ENCODE data around the gene TMEM120B.
A peak's percentile ranks its signal among the peaks of the same experiment; 100 is the strongest.
"Not testable (repeated sequence)": the region's sequence is repeated elsewhere in the genome, so short reads cannot be mapped to it uniquely, and the experiment has no call there.

TMEM120B gene

DNA sequence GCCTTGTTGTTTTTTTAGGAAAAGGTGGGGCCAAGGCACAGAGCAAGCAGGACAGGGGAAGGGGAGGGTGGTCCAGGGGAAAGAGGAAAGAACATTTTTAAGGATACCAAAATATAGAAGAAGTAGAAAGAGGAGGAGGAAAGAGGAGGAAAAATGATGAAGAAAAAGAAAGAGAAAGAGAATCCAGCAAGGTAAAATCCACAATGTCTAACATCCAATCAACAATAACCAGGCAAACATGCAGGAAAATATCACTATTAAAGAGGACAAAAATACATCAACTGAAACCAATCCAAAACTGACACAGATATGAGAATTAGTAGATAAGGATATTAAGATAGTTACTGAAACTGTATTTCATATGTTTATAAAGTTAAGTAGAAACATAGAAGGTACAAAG lies 7.0 kb upstream of the TMEM120B start:
- no peak for TF ChIP-seq EZH2phosphoT487 (IDR thresholded peaks at IDR 0.05; ENCODE audit: borderline replicate concordance, low read length)
- TF ChIP-seq, protein P1, sequence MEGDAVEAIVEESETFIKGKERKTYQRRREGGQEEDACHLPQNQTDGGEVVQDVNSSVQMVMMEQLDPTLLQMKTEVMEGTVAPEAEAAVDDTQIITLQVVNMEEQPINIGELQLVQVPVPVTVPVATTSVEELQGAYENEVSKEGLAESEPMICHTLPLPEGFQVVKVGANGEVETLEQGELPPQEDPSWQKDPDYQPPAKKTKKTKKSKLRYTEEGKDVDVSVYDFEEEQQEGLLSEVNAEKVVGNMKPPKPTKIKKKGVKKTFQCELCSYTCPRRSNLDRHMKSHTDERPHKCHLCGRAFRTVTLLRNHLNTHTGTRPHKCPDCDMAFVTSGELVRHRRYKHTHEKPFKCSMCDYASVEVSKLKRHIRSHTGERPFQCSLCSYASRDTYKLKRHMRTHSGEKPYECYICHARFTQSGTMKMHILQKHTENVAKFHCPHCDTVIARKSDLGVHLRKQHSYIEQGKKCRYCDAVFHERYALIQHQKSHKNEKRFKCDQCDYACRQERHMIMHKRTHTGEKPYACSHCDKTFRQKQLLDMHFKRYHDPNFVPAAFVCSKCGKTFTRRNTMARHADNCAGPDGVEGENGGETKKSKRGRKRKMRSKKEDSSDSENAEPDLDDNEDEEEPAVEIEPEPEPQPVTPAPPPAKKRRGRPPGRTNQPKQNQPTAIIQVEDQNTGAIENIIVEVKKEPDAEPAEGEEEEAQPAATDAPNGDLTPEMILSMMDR (IDR thresholded peaks at IDR 0.05; ENCODE audit: low read depth, low read length, poor library complexity, severe bottlenecking): no peak
- Histone ChIP-seq H3K36me3 (ENCODE audit: control insufficient read depth, low read length) (no peaks in the 10 kb centered on the region), H3K4me1 (ENCODE audit: control insufficient read depth, low read length) (peaks cover 17% of the 10 kb centered on the region), H3F3A (ENCODE audit: control insufficient read depth, insufficient read depth) (peaks cover 4% of the 10 kb centered on the region; the same call in 1 of the 2 replicates), H3K4me3 (ENCODE audit: low read length) (no peak overlapping the region), H3K27me3 (ENCODE audit: control insufficient read depth, low read length) (peaks cover 7% of the 10 kb centered on the region; the same call in 1 of the 2 replicates), H3K79me2 (ENCODE audit: control insufficient read depth, low read length) (no peaks in the 10 kb centered on the region), H3K9me2 (replicated peaks; ENCODE audit: control insufficient read depth, low read length) (no peaks in the 10 kb centered on the region), H3K27ac (ENCODE audit: low read depth, low read length) (no peak overlapping the region), H4K20me1 (ENCODE audit: control insufficient read depth, insufficient read depth, low read depth, low read length) (no peaks in the 10 kb centered on the region), H3K9me3 (ENCODE audit: control insufficient read depth, insufficient read depth, low read length) (no peaks in the 10 kb centered on the region), H3K4me2 (ENCODE audit: low read length) (no peak overlapping the region)

DNA sequence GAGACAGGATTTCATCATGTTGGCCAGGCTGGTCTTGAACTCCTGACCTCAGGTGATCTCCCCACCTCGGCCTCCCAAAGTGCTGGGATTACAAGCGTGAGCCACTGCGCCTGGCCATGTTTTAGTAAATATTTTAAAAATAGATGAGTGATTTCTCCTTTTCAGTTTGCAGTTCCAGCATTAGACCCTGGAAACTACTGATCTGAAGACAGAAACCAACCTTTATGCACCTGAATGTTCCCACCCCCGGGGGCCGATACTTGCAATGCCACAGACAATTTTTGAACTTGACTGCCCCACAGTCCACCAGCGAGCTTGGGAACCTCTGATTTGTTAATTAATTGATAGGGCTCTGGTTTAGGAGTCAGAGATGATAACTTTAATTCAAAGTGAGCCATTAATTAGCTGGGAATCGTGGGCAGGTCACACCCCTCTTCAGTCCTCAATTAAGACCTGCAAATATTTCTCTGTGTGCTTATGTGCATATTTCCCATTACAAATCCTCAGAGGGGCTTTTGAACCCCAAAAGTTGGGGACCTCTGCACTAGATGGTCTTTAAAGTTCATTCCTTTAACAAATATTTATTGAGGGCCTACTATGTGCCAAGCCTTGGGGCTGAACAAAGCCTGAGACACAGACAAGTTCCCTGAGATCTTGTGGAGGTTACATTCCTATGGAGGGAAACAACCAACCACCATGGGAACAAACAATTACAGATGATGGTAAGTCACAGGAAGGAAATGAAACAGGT lies 4.1 kb upstream of the TMEM120B start:
- peaks cover 12% of the 10 kb centered on the region for H3K79me2 ChIP-seq (ENCODE audit: control insufficient read depth, low read length)
- H3K4me3 ChIP-seq (ENCODE audit: low read length): 0 out of 2 replicates have a peak overlapping the region, but pooled peaks have one; percentile 3
- H3K36me3 ChIP-seq (ENCODE audit: control insufficient read depth, low read length): no peaks in the 10 kb centered on the region
- peaks cover 28% of the 10 kb centered on the region for H3K4me1 ChIP-seq (ENCODE audit: control insufficient read depth, low read length)
- H4K20me1 ChIP-seq (ENCODE audit: control insufficient read depth, insufficient read depth, low read depth, low read length): no peaks in the 10 kb centered on the region
- no peak for TF ChIP-seq EZH2phosphoT487 (IDR thresholded peaks at IDR 0.05; ENCODE audit: borderline replicate concordance, low read length)
- TF ChIP-seq, protein P1 (IDR thresholded peaks at IDR 0.05; ENCODE audit: low read depth, low read length, poor library complexity, severe bottlenecking): no peak
- no peaks in the 10 kb centered on the region for H3K27me3 ChIP-seq (ENCODE audit: control insufficient read depth, low read length)
- no peak overlapping the region for H3K27ac ChIP-seq (ENCODE audit: low read depth, low read length)
- peak overlapping the region; percentile 54 for H3K4me2 ChIP-seq (ENCODE audit: low read length)
- no peaks in the 10 kb centered on the region for H3K9me3 ChIP-seq (ENCODE audit: control insufficient read depth, insufficient read depth, low read length)
- no peaks in the 10 kb centered on the region for H3K9me2 ChIP-seq (replicated peaks; ENCODE audit: control insufficient read depth, low read length)
- H3F3A ChIP-seq (ENCODE audit: control insufficient read depth, insufficient read depth): peaks cover 4% of the 10 kb centered on the region; the same call in 1 of the 2 replicates

DNA sequence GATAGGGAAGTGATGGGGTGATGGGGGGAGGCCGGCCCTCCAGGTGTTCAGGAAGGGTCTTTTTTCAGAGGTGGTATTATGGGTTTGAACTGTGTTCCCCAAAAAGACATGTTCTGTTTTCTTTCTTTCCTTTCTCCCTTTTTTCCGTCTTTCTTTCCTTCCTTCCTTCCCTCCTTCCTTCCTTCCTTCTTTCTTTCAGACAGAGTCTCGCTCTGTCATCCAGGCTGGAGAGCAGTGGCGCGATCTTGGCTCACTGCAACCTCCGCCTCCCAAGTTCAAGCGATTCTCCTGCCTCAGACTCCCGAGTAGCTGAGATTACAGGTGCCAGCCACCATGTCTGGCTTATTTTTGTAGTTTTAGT lies 3.5 kb upstream of the TMEM120B start:
- H3K36me3 ChIP-seq (ENCODE audit: control insufficient read depth, low read length); H3K9me3 ChIP-seq (ENCODE audit: control insufficient read depth, insufficient read depth, low read length); H3K27ac ChIP-seq (ENCODE audit: low read depth, low read length); H3K27me3 ChIP-seq (ENCODE audit: control insufficient read depth, low read length); H3K9me2 ChIP-seq (replicated peaks; ENCODE audit: control insufficient read depth, low read length); H3F3A ChIP-seq (ENCODE audit: control insufficient read depth, insufficient read depth); H4K20me1 ChIP-seq (ENCODE audit: control insufficient read depth, insufficient read depth, low read depth, low read length): not testable (repeated sequence)
- H3K4me2 ChIP-seq (ENCODE audit: low read length): peak overlapping the region; percentile 54
- H3K4me1 ChIP-seq (ENCODE audit: control insufficient read depth, low read length): peaks cover 33% of the 10 kb centered on the region
- peaks cover 18% of the 10 kb centered on the region for H3K79me2 ChIP-seq (ENCODE audit: control insufficient read depth, low read length)
- 0 out of 2 replicates have a peak overlapping the region, but pooled peaks have one; percentile 3 for H3K4me3 ChIP-seq (ENCODE audit: low read length)

DNA sequence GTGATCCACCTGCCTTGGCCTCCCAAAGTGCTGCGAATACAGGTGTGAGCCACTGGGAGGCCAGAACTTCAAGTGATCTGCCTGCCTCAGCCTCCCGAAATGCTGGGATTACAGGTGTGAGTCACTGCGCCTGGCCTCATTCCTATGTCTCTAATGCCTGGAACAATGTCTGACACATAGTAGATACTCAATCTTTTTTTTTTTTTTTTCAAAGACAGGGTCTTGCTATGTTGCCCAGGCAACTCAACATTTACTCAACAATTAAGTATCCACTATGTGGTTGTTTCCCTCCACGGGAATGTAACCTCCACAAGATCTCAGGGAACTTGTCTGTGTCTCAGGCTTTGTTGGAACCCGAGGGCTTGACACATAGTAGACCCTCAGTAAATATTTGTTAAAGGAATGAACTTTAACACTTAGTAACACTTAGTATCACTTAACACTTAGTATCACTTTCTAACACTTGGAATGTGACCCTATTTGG lies 3.0 kb upstream of the TMEM120B start:
- H4K20me1 ChIP-seq (ENCODE audit: control insufficient read depth, insufficient read depth, low read depth, low read length): no peaks in the 10 kb centered on the region
- H3K79me2 ChIP-seq (ENCODE audit: control insufficient read depth, low read length): peaks cover 20% of the 10 kb centered on the region
- no peaks in the 10 kb centered on the region for H3K9me3 ChIP-seq (ENCODE audit: control insufficient read depth, insufficient read depth, low read length)
- no peak overlapping the region for H3K4me3 ChIP-seq (ENCODE audit: low read length)
- H3K9me2 ChIP-seq (replicated peaks; ENCODE audit: control insufficient read depth, low read length): no peaks in the 10 kb centered on the region
- TF ChIP-seq, protein P1 (IDR thresholded peaks at IDR 0.05; ENCODE audit: low read depth, low read length, poor library complexity, severe bottlenecking): no peak
- TF ChIP-seq EZH2phosphoT487 (IDR thresholded peaks at IDR 0.05; ENCODE audit: borderline replicate concordance, low read length): no peak
- peaks cover 4% of the 10 kb centered on the region; the same call in 1 of the 2 replicates for H3F3A ChIP-seq (ENCODE audit: control insufficient read depth, insufficient read depth)
- no peaks in the 10 kb centered on the region for H3K27me3 ChIP-seq (ENCODE audit: control insufficient read depth, low read length)
- no peaks in the 10 kb centered on the region for H3K36me3 ChIP-seq (ENCODE audit: control insufficient read depth, low read length)
- H3K27ac ChIP-seq (ENCODE audit: low read depth, low read length): no peak overlapping the region
- peaks cover 35% of the 10 kb centered on the region for H3K4me1 ChIP-seq (ENCODE audit: control insufficient read depth, low read length)
- peak overlapping the region; percentile 54 for H3K4me2 ChIP-seq (ENCODE audit: low read length)

Data from DOHH2 (cell line).